ENCODE data around the gene DNMBP. TPM values are rescaled to one million over a fixed set of nuclear protein-coding genes. Genes with fewer than 3 reads are reported as not detected.

The DNMBP gene
- total and polyA plus RNA-seq, 2 of the 8 experiments (the other 6 are each of a cell fraction or from before 2014, with no cell fraction given) = 19.1 to 26.4 TPM

GRCh38 chr10:99850021-99850766 is 159.6 kb downstream of the DNMBP start (continued):
- peak; percentile 43 for TF ChIP-seq CHD7 (IDR thresholded peaks at IDR 0.05; ENCODE audit: insufficient replicate concordance, low read length)
- peak; percentile 27; the same call in 1 of the 2 replicates for TF ChIP-seq TBP (IDR thresholded peaks at IDR 0.05; ENCODE audit: low read depth, low read length)
- TF ChIP-seq SP1 (IDR thresholded peaks at IDR 0.05; ENCODE audit: low read depth, low read length) = peak; percentile 57; the same call in 1 of the 2 replicates
- no peak for TF ChIP-seq JUN (IDR thresholded peaks at IDR 0.05; ENCODE audit: low read depth, low read length)
- peak in 1 of 2 experiments; percentile 90; a peak in 1 of 3 replicates for TF ChIP-seq EP300 (IDR thresholded peaks at IDR 0.05; ENCODE audit: borderline replicate concordance in 1 of 2, low read depth in 2 of 2, low read length in 2 of 2)
- no peak for TF ChIP-seq POU5F1 (IDR thresholded peaks at IDR 0.05; ENCODE audit: low read depth, low read length)
- TF ChIP-seq CREB1 (IDR thresholded peaks at IDR 0.05) = peak; percentile 53
- no peak for TF ChIP-seq SRF (IDR thresholded peaks at IDR 0.05; ENCODE audit: low read depth, low read length)
- no peak for TF ChIP-seq FOSL1 (IDR thresholded peaks at IDR 0.05; ENCODE audit: insufficient read depth, low read depth, low read length)
- 0 out of 2 replicates have a peak, but pooled peaks have one; percentile 6 for TF ChIP-seq TEAD4 (IDR thresholded peaks at IDR 0.05; ENCODE audit: low read depth, low read length)
- TF ChIP-seq JUND (IDR thresholded peaks at IDR 0.05; ENCODE audit: low read length) = no peak

Measured in H1 (cell line).